Psoas muscle (tissue), 8 donors: Measurements from ENCODE around the gene MRPL55. TPM values are rescaled to one million over a fixed set of nuclear protein-coding genes. Genes with fewer than 3 reads are reported as not detected.

Experiments
- ATAC-seq, 4 donors: fragments of 200-7000 bp; cut with Tn5 transposase; one replicate each; pipeline ENCODE4 v1.9.1; 2020; ENCODE audit warnings: moderate library complexity in 3 of 4, mild to moderate bottlenecking in 2 of 4
- DNase-seq, 2 donors: peaks; one replicate each; pipeline ENCODE4 v3.0.0-alpha.2; 2020
- H3K27ac ChIP-seq: fragments of 200-600 bp; one replicate; pipeline ENCODE4 v1.8.0; 2022
- H3K27me3 ChIP-seq, 3 donors: fragments of 200-600 bp in 1 of 3; one replicate each; pipeline versions ENCODE4 v1.6.1 to v1.8.0; 2013 to 2022; ENCODE audit warnings: low read length in 2 of 3, mild to moderate bottlenecking in 2 of 3, moderate library complexity in 1 of 3; ENCODE audit not compliant: insufficient read depth in 3 of 3
- H3K36me3 ChIP-seq, 2 donors: fragments of 200-600 bp in 1 of 2; one replicate each; pipeline versions ENCODE4 v1.6.1 to v1.8.0; 2013 to 2022; ENCODE audit warnings: low read depth in 1 of 2, mild to moderate bottlenecking in 1 of 2, moderate library complexity in 1 of 2; ENCODE audit not compliant: insufficient read depth in 1 of 2
- H3K4me1 ChIP-seq: fragments of 200-600 bp; one replicate; pipeline ENCODE4 v1.8.0; 2022
- H3K4me3 ChIP-seq: fragments of 200-600 bp; one replicate; pipeline ENCODE4 v1.8.0; 2022; ENCODE audit warnings: mild to moderate bottlenecking
- H3K9me3 ChIP-seq: fragments of 200-600 bp; one replicate; pipeline ENCODE4 v1.8.0; 2022
- WGBS, 3 donors: extraction: QIAGEN DNeasy Blood & Tissue Kit; methylation state at CpG; one replicate each; pipeline versions ENCODE4 v1.1.6 to v1.1.7; 2013; 5-methylcytosine and 5-hydroxymethylcytosine counted together
- intact Hi-C, 2 donors: fragments of 100-400 bp; cut with DNase I; formaldehyde crosslinking; loops; one replicate each; pipeline versions ENCODE4 v1.11.0 to v1.14.2; 2022
- polyA plus RNA-seq, 3 donors: library from polyadenylated mRNA; stranded (reverse); fragments of 200-250 nt; gene quantifications; one replicate each; pipeline ENCODE4 v1.2.3, GENCODE V29; 2013
- total RNA-seq, 4 donors: library from RNA; stranded (reverse); fragmentation: NEBNext Ultra II Directional in 2 of 4; extraction: Animal tissue kit (Norgen Biotek cat#: 25700) in 2 of 4; gene quantifications; one replicate each; pipeline versions ENCODE4 v1.2.1 to v1.2.4, GENCODE V29; 2021 to 2023
- TF ChIP-seq, protein P1 (sequence below): fragments of 200-600 bp; IDR thresholded peaks from one replicate; pipeline ENCODE4 v1.8.0; 2022; ENCODE audit warnings: antibody characterized with exemption
- donor health status: healthy with polysubstance abuse.
- donor health status: DM: no; HTN: no; CAD: no; lungs with moderate emphysema.
- donor health status: Bipolar disorder and iron deficiency.
- donor health status: healthy.
- donor health status: DM: yes; HTN: yes; CAD: no.
- donor health status: DM: no; HTN: no; CAD: no.
- donor health status: DM: no; HTN: no; CAD: no.
- donor health status: DM: yes; HTN: yes; CAD: no.

The MRPL55 gene
- total and polyA plus RNA-seq, 7 donors: 35.7 to 86.2 (median 43.4) TPM

DNA sequence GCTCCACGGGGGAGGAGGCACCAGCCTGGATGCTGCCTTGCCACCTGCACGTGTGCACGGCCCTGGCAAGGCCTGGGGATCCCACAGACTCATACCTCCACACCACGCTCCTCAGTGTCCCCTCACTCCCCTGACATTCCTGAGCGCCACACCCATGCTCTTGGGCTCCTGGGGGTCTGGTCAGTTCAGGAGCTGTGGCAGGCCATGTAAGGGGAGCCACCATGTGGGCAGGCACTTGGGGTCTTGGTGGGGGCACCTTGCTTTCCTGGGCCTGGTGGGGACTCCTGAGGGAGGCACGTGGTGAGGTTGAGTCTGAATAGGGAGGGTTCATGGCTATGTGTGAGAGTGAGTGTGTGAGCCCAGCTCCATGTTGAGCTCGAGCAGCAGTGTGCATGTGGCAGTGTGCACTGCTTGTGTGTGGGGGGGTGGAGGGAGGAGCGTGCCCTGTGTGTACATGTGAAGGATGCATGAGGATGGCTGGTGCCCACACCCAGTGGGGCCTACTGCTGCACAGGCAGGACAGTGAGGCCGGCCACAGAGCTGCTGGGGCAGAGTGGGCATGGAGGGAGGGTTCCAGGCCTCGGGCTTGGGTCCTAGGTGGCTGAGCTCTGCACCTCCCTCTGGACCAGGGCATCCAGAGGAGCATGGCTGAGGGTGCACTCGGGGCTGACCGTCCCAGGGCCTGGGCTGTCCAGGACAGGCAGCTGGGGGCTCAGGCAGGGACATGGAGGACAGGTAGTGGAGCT lies 42.3 kb upstream of the MRPL55 start:
- H3K36me3 ChIP-seq: peaks cover 3 to 33% of the 10 kb centered on the region in 2 donors
- intact Hi-C loops: no loop called here
- H3K4me3 ChIP-seq: no peak overlapping the region

DNA sequence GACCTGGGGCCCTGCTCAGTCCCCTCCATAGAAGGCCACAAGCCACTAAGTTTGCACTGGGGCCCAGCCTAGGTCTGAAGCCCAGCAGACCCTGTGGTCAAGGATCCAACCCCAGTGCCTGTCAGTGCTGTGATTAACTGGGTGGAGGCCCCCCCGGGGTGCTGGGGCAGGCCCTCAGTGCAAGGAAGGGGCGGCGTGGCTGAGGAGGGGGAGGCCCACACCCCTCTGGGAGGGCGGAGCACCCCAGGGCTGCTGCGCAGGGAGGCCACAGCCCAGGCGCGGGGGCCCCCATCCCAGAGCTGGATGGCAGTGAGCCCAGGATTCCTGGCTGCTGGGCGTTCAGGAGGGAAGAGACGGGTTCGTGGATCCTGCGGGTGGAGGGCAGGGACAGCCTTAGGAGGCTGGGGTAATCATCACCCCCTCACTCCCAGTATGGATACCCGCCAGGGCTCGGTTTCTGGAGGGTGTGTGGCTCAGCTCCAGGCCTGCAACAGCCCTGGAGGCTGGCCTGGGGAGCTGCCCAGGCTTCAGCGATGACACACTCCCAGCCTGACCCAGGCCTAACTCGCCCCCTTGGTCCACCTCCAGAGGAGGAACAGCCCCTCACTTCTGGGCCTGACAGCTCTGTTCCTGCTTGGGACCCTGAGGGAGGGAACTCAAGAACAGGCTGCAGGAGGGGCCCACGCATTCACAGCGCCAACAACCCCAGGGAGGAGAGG lies 41.5 kb upstream of the MRPL55 start:
- H3K27ac ChIP-seq: no peak overlapping the region
- peak; percentile 22 to 42 (median 32) for ATAC-seq
- 38 to 54% (median 44%) methylated on average over 13 to 17 of the region's 17 CpGs for WGBS, 3 donors
- TF ChIP-seq, protein P1, sequence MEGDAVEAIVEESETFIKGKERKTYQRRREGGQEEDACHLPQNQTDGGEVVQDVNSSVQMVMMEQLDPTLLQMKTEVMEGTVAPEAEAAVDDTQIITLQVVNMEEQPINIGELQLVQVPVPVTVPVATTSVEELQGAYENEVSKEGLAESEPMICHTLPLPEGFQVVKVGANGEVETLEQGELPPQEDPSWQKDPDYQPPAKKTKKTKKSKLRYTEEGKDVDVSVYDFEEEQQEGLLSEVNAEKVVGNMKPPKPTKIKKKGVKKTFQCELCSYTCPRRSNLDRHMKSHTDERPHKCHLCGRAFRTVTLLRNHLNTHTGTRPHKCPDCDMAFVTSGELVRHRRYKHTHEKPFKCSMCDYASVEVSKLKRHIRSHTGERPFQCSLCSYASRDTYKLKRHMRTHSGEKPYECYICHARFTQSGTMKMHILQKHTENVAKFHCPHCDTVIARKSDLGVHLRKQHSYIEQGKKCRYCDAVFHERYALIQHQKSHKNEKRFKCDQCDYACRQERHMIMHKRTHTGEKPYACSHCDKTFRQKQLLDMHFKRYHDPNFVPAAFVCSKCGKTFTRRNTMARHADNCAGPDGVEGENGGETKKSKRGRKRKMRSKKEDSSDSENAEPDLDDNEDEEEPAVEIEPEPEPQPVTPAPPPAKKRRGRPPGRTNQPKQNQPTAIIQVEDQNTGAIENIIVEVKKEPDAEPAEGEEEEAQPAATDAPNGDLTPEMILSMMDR: no peak
- peaks cover 7 to 38% of the 10 kb centered on the region in 2 donors for H3K36me3 ChIP-seq
- H3K27me3 ChIP-seq: no peaks in the 10 kb centered on the region
- DNase-seq: peak; percentile 73 to 78
- intact Hi-C loops: no loop called here
- no peak overlapping the region for H3K4me3 ChIP-seq
- no peaks in the 10 kb centered on the region for H3K9me3 ChIP-seq
- H3K4me1 ChIP-seq: no peaks in the 10 kb centered on the region

More for the DNA sequence above, 42.3 kb upstream of the MRPL55 start:
- TF ChIP-seq, protein P1: no peak
- Histone ChIP-seq H3K27ac (no peak overlapping the region), H3K27me3 (peaks cover 0 to 5% (median 0%) of the 10 kb centered on the region in 3 donors), H3K4me1 (no peaks in the 10 kb centered on the region), H3K9me3 (no peaks in the 10 kb centered on the region)
- peak in 1 of 2 donors; percentile 44 for DNase-seq
- 68 to 79% (median 74%) methylated on average over 11 to 12 of the region's 12 CpGs for WGBS, 3 donors
- no peak for ATAC-seq

DNA sequence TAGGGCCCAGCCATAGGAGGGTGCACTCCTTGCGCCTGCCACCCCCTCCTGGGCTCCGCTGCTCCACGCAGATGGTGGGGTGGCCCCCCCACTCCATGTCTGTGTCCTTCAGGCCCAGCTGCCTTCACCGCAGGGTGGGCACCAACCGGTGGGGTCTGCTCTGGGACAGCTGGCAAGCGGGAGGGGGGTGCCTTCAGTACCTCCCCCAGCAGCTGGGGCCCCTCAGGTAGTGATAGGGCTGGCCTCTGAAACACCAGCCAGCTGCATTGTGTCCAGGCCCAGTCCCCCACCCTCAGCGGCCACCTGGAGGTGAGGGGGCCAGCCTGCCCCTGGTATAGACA lies 41.0 kb upstream of the MRPL55 start:
- TF ChIP-seq, protein P1: no peak
- H3K27me3 ChIP-seq: no peaks in the 10 kb centered on the region
- intact Hi-C loops: no loop called here
- ATAC-seq (peak in 1 of 4 donors; percentile 6), DNase-seq (peak in 1 of 2 donors; percentile 52)
- H3K27ac ChIP-seq: peak overlapping the region; percentile 38
- no peaks in the 10 kb centered on the region for H3K9me3 ChIP-seq
- no peaks in the 10 kb centered on the region for H3K4me1 ChIP-seq
- peak overlapping the region; percentile 27 for H3K4me3 ChIP-seq
- 71 to 76% (median 71%) methylated on average over 6 to 7 of the region's 7 CpGs for WGBS, 3 donors
- peaks cover 7 to 41% of the 10 kb centered on the region in 2 donors for H3K36me3 ChIP-seq

DNA sequence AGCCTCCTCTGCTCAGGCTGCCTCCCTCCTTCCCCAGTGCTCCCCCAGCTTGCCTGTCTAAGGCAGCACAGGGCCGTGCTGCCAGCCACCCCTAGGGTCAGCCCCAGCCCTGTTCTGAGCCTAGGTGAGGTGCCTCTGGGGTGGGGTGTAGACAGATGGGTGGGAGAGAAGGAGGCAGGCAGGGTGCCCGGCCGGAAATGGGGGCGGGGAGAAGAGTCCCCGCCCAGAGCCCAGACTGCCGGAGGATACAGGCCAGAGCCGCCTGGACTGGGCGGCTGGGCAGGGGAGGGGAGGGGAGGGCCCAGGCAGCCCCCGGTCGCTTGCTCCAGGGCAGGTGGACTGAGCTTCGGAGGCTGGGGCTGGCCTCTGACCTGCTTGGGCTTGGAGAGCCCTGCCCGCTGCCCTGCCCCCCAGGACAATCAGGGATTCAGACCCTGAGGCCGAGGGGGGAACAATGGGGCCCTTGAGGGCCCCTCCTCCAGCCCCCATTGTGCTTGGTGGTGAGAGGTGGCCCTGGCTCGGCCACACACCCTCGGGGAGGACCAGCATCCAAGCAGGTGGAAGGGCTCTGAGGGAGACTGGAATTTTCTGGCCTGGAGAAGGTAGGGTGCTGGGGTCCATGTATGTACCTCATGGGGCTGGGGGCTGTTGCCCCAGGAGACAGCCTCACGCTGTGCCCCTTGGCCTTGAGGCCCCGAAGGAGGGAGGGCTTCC lies 40.5 kb upstream of the MRPL55 start, which contains the start of gene GJC2:
Gene GJC2 (plus strand): TSS at position 525 of the 714 bp plus-strand sequence. CDS start 7,829 bp downstream, outside the sequence.
- Histone ChIP-seq H3K4me3 (peak within 1 kb of the TSS; percentile 27), H3K9me3 (no peaks in the 10 kb centered on the region), H3K36me3 (peaks cover 7 to 41% of the 10 kb centered on the region in 2 donors), H3K27me3 (no peaks in the 10 kb centered on the region), H3K27ac (peak within 1 kb of the TSS; percentile 38), H3K4me1 (no peaks in the 10 kb centered on the region)
- WGBS, 3 donors: 58 to 73% (median 66%) methylated on average over 11 to 17 of the region's 17 CpGs
- intact Hi-C loops: no loop called here
- TF ChIP-seq, protein P1: no peak
- ATAC-seq: peak; percentile 13 to 44 (median 22)
- peak in 1 of 2 donors; percentile 66 for DNase-seq
